H1 (cell line): ENCODE data around the gene LANCL3. TPM values are rescaled to one million over a fixed set of nuclear protein-coding genes. Genes with fewer than 3 reads are reported as not detected.

ENCODE experiments used
- CTCF ChIA-PET: fragments of 300-600 bp; sonication (Branson Sonifier 250); formaldehyde crosslinking; loops from one replicate; lab custom pipeline; 2021; ENCODE audit not compliant: partially characterized antibody; lab: Charles Lee
- POLR2A ChIA-PET: fragments of 300-600 bp; sonication (Branson Sonifier 250); formaldehyde crosslinking; loops from one replicate; lab custom pipeline; 2021; ENCODE audit warnings: inconsistent platforms; ENCODE audit not compliant: partially characterized antibody; lab: Charles Lee
- DNase-seq, 2 experiments: peaks; one replicate each; pipeline versions ENCODE4 v3.0.0 to v3.0.0-alpha.2; 2010 to 2022; ENCODE audit warnings: low spot score in 2 of 2, low read depth in 1 of 2, mixed read lengths in 1 of 2
- FAIRE-seq: peaks from 2 replicates; lab custom pipeline; 2011; peaks lifted over from hg19 to GRCh38; lab: Jason Lieb, UNC
- H2AFZ ChIP-seq: 2 replicates; pipeline ENCODE4 v1.8.1; 2012; ENCODE audit warnings: low read length, inconsistent platforms
- H2AK5ac ChIP-seq: 2 replicates; pipeline ENCODE4 v1.6.1; 2013; ENCODE audit warnings: low read depth, low read length
- H2BK120ac ChIP-seq: replicated peaks from 2 replicates; pipeline ENCODE3; 2013; ENCODE audit warnings: low read depth, low read length, inconsistent platforms
- H2BK12ac ChIP-seq: 2 replicates; pipeline ENCODE4 v1.6.1; 2013; ENCODE audit warnings: low read depth, low read length
- H2BK15ac ChIP-seq: 2 replicates; pipeline ENCODE4 v1.6.1; 2013; ENCODE audit warnings: low read length
- H2BK20ac ChIP-seq: 2 replicates; pipeline ENCODE4 v1.6.1; 2013; ENCODE audit warnings: low read length
- H2BK5ac ChIP-seq: 2 replicates; pipeline ENCODE4 v1.6.1; 2013; ENCODE audit warnings: low read depth, low read length
- H3K14ac ChIP-seq: 2 replicates; pipeline ENCODE4 v1.6.1; 2013; ENCODE audit warnings: inconsistent platforms; ENCODE audit not compliant: insufficient read length
- H3K18ac ChIP-seq: 2 replicates; pipeline ENCODE4 v1.6.1; 2013; ENCODE audit warnings: low read length; ENCODE audit errors: extremely low read depth
- H3K23ac ChIP-seq: 2 replicates; pipeline ENCODE4 v1.6.1; 2013; ENCODE audit warnings: inconsistent platforms; ENCODE audit not compliant: insufficient read length
- H3K23me2 ChIP-seq: 2 replicates; pipeline ENCODE4 v1.6.1; 2013; ENCODE audit warnings: low read depth, low read length
- H3K27ac ChIP-seq: 2 replicates; pipeline ENCODE4 v1.6.1; 2011; ENCODE audit warnings: low read depth, low read length, inconsistent platforms
- H3K27me3 ChIP-seq, 4 experiments: replicated peaks in 1 of 4; 1 replicate in 1 of 4; 2 replicates in 3 of 4; pipeline versions ENCODE4 v1.6.1 to v1.8.1; 2011 to 2013; ENCODE audit warnings: low read length in 3 of 4, mild to moderate bottlenecking in 3 of 4, inconsistent platforms in 2 of 4, mixed read lengths in 2 of 4, moderate library complexity in 1 of 4; ENCODE audit not compliant: control insufficient read depth in 3 of 4, insufficient read depth in 3 of 4; ENCODE audit errors: extremely low read depth in 1 of 4
- H3K36me3 ChIP-seq, 4 experiments: 2 replicates each; pipeline versions ENCODE4 v1.6.1 to v1.8.1; 2011 to 2013; ENCODE audit warnings: mild to moderate bottlenecking in 4 of 4, low read length in 3 of 4, moderate library complexity in 2 of 4, control low read depth in 1 of 4, inconsistent platforms in 1 of 4; ENCODE audit not compliant: insufficient read depth in 4 of 4, control insufficient read depth in 2 of 4
- H3K4ac ChIP-seq: replicated peaks from 2 replicates; pipeline ENCODE3; 2013; ENCODE audit warnings: low read length, low read depth, mixed read lengths, inconsistent platforms; ENCODE audit not compliant: insufficient read length
- H3K4me1 ChIP-seq, 4 experiments: replicated peaks in 1 of 4; 1 replicate in 1 of 4; 2 replicates in 3 of 4; pipeline versions ENCODE4 v1.6.1 to v1.8.1; 2011 to 2013; ENCODE audit warnings: low read length in 3 of 4, inconsistent platforms in 2 of 4, mixed read lengths in 1 of 4; ENCODE audit not compliant: insufficient read depth in 4 of 4, control insufficient read depth in 3 of 4
- H3K4me2 ChIP-seq, 2 experiments: 2 replicates each; pipeline versions ENCODE4 v1.6.1 to v1.8.1; 2011 to 2013; ENCODE audit warnings: low read depth in 2 of 2, low read length in 2 of 2, control low read depth in 1 of 2, inconsistent platforms in 1 of 2, mild to moderate bottlenecking in 1 of 2; ENCODE audit not compliant: insufficient read depth in 1 of 2
- H3K4me3 ChIP-seq, 4 experiments: fragments of 200-600, 300-600 bp in 1 of 4; sonication (generic), shearing (Covaris generic), sonication (Bioruptor Twin) in 1 of 4; 2 replicates each; pipeline versions ENCODE4 v1.5.1 to v1.8.1; 2011 to 2016; ENCODE audit warnings: low read length in 4 of 4, low read depth in 3 of 4, control low read depth in 2 of 4, inconsistent platforms in 2 of 4, mild to moderate bottlenecking in 2 of 4, mixed read lengths in 1 of 4, moderate library complexity in 1 of 4; ENCODE audit not compliant: insufficient read depth in 2 of 4; ENCODE audit errors: extremely low read depth in 1 of 4
- H3K56ac ChIP-seq: replicated peaks from 2 replicates; pipeline ENCODE3; 2013; ENCODE audit warnings: low read depth, mild to moderate bottlenecking, mixed read lengths, low read length, inconsistent platforms; ENCODE audit not compliant: insufficient read length
- H3K79me1 ChIP-seq: 2 replicates; pipeline ENCODE4 v1.6.1; 2013; ENCODE audit warnings: low read depth, low read length, control low read depth
- H3K79me2 ChIP-seq, 2 experiments: 2 replicates each; pipeline versions ENCODE4 v1.6.1 to v1.8.1; 2012 to 2013; ENCODE audit warnings: low read length in 2 of 2, mild to moderate bottlenecking in 2 of 2, inconsistent platforms in 1 of 2; ENCODE audit not compliant: insufficient read depth in 2 of 2, control insufficient read depth in 1 of 2
- H3K9ac ChIP-seq, 4 experiments: replicated peaks in 1 of 4; 1 replicate in 1 of 4; 2 replicates in 3 of 4; pipeline versions ENCODE4 v1.6.1 to v1.8.1; 2011 to 2013; ENCODE audit warnings: low read depth in 3 of 4, low read length in 3 of 4, control low read depth in 2 of 4, mild to moderate bottlenecking in 2 of 4, moderate library complexity in 2 of 4, inconsistent platforms in 1 of 4; ENCODE audit errors: extremely low read depth in 1 of 4
- H3K9me3 ChIP-seq, 2 experiments: 2 replicates each; pipeline versions ENCODE4 v1.6.1 to v1.8.1; 2012 to 2013; ENCODE audit warnings: mild to moderate bottlenecking in 2 of 2, moderate library complexity in 2 of 2, control low read depth in 1 of 2, inconsistent platforms in 1 of 2, low read depth in 1 of 2, low read length in 1 of 2, mixed read lengths in 1 of 2; ENCODE audit not compliant: insufficient read depth in 2 of 2
- H4K20me1 ChIP-seq, 2 experiments: replicated peaks in 1 of 2; 2 replicates each; pipeline versions ENCODE3 to v1.8.1; 2011 to 2013; ENCODE audit warnings: inconsistent platforms in 2 of 2, low read length in 2 of 2, mild to moderate bottlenecking in 1 of 2; ENCODE audit not compliant: insufficient read depth in 2 of 2, control insufficient read depth in 1 of 2
- H4K5ac ChIP-seq: 2 replicates; pipeline ENCODE4 v1.6.1; 2013; ENCODE audit warnings: low read length, low read depth, mixed read lengths, inconsistent platforms; ENCODE audit not compliant: insufficient read length
- H4K8ac ChIP-seq: 2 replicates; pipeline ENCODE4 v1.8.0; 2013; ENCODE audit warnings: mild to moderate bottlenecking, moderate library complexity, low read length, inconsistent platforms; ENCODE audit not compliant: insufficient read depth; ENCODE audit errors: extremely low read depth
- H4K91ac ChIP-seq: replicated peaks from 2 replicates; pipeline ENCODE3; 2013; ENCODE audit warnings: low read length, mixed read lengths, inconsistent platforms; ENCODE audit not compliant: insufficient read length
- ATF2 ChIP-seq: IDR thresholded peaks from 2 replicates; pipeline ENCODE4 v1.6.1; 2012; ENCODE audit warnings: low read length, inconsistent platforms
- EP300 ChIP-seq, 2 experiments: IDR thresholded peaks; 1 replicate in 1 of 2; 2 replicates in 1 of 2; pipeline ENCODE4 v1.6.1; 2011 to 2012; ENCODE audit warnings: low read depth in 2 of 2, low read length in 2 of 2, mild to moderate bottlenecking in 2 of 2, borderline replicate concordance in 1 of 2, inconsistent platforms in 1 of 2, moderate library complexity in 1 of 2
- GTF2F1 ChIP-seq: IDR thresholded peaks from 2 replicates; pipeline ENCODE4 v1.6.1; 2012; ENCODE audit warnings: low read depth, low read length, improper control_type of control experiment, borderline replicate concordance
- JUND ChIP-seq: IDR thresholded peaks from 2 replicates; pipeline ENCODE4 v1.6.1; 2011; ENCODE audit warnings: mild to moderate bottlenecking, improper control_type of control experiment, low read length
- SIX5 ChIP-seq: IDR thresholded peaks from 2 replicates; pipeline ENCODE4 v1.6.1; 2011; ENCODE audit warnings: mild to moderate bottlenecking, low read depth, low read length
- WGBS, 2 experiments: shearing (Covaris generic) in 1 of 2; methylation state at CpG; one replicate each; pipeline versions ENCODE4 v1.1.6 to v1.1.7; 2013 to 2015; ENCODE audit warnings: low lambda C conversion rate in 2 of 2, mixed read lengths in 2 of 2, inconsistent platforms in 1 of 2, low coverage in 1 of 2, missing lambda C conversion rate in 1 of 2; ENCODE audit not compliant: insufficient replicate concordance in 2 of 2, insufficient coverage in 1 of 2, insufficient read length in 1 of 2; ENCODE audit errors: extremely low coverage in 1 of 2, missing lambda C conversion rate in 1 of 2; 5-methylcytosine and 5-hydroxymethylcytosine counted together
- polyA plus RNA-seq, 7 experiments: library from polyadenylated mRNA; depleted of rRNA in 3 of 7; stranded (reverse) in 5 of 7; unstranded in 2 of 7; fragments of >200 nt in 5 of 7; fragments of 200-250 nt in 2 of 7; gene quantifications; 1 replicate in 5 of 7; 2 replicates in 1 of 7; 4 replicates in 1 of 7; pipeline versions ENCODE4 v1.2.1 to v1.2.3, GENCODE V29; 2011 to 2013; ENCODE audit warnings: missing spikeins in 2 of 7, mixed read lengths in 2 of 7
- total RNA-seq: library from RNA; stranded (reverse); fragmentation: NEBNext Ultra II Directional; extraction: Animal tissue kit (Norgen Biotek cat#: 25700); gene quantifications from 2 replicates; pipeline ENCODE4 v1.2.1, GENCODE V29; 2021

LANCL3 gene
- total and polyA plus RNA-seq, 2 of the 8 experiments (the other 6 are each of a cell fraction or from before 2014, with no cell fraction given): 0.11 to 0.37 TPM

GRCh38 chrX:37697169-37697760, 125.8 kb downstream of the LANCL3 start:
- H3K56ac ChIP-seq: no peak overlapping the region
- H3K9me3 ChIP-seq: no peaks in the 10 kb centered on the region
- no peak for TF ChIP-seq SIX5
- no peak for TF ChIP-seq EP300 (IDR thresholded peaks at IDR 0.05; ENCODE audit: borderline replicate concordance in 1 of 2, low read depth in 2 of 2, low read length in 2 of 2)
- TF ChIP-seq JUND: no peak
- TF ChIP-seq ATF2: no peak
- no peak for TF ChIP-seq GTF2F1
- H3K4me3 ChIP-seq: no peak overlapping the region
- H3K36me3 ChIP-seq: no peaks in the 10 kb centered on the region
- no peak overlapping the region for H2AFZ ChIP-seq
- ChIA-PET CTCF (no interaction called here), POLR2A (no interaction called here)
- H2AK5ac ChIP-seq: no peak overlapping the region
- no peaks in the 10 kb centered on the region for H3K23me2 ChIP-seq
- H3K14ac ChIP-seq: no peak overlapping the region
- no peak overlapping the region for H2BK120ac ChIP-seq
- H2BK12ac ChIP-seq: no peak overlapping the region
- H4K20me1 ChIP-seq: no peaks in the 10 kb centered on the region
- H3K18ac ChIP-seq: no peak overlapping the region
- FAIRE-seq (no peak), DNase-seq (no peak)
- H3K79me1 ChIP-seq: no peaks in the 10 kb centered on the region
- H2BK5ac ChIP-seq: no peak overlapping the region
- H3K9ac ChIP-seq: no peak overlapping the region
- H3K23ac ChIP-seq: no peak overlapping the region
- no peak overlapping the region for H3K4me2 ChIP-seq
- WGBS, 2 experiments: 100% methylated on average over 1 of the region's 1 CpG; no CpG with 5 or more reads in 1 of the 2 experiments
- no peaks in the 10 kb centered on the region for H3K27me3 ChIP-seq
- H3K4ac ChIP-seq: no peak overlapping the region
- H2BK15ac ChIP-seq: no peak overlapping the region
- H4K91ac ChIP-seq: no peak overlapping the region
- H3K27ac ChIP-seq: no peak overlapping the region
- H4K8ac ChIP-seq: no peak overlapping the region
- H2BK20ac ChIP-seq: no peak overlapping the region
- H3K79me2 ChIP-seq: no peaks in the 10 kb centered on the region
- H4K5ac ChIP-seq: no peak overlapping the region
- H3K4me1 ChIP-seq: no peaks in the 10 kb centered on the region
